HFF-Myc (cell line): ENCODE data around the gene POLR3E.
A peak's percentile ranks its signal among the peaks of the same experiment; 100 is the strongest.

Experiments used
- DNase-seq: peaks from one replicate; pipeline ENCODE4 v3.0.0-alpha.2; 2011; ENCODE audit warnings: low read depth; ENCODE audit errors: extremely low read depth
- H3K4me3 ChIP-seq: replicated peaks from 2 replicates; pipeline ENCODE4 v1.5.1; 2011; ENCODE audit warnings: low read depth, mild to moderate bottlenecking, control low read depth, low read length
- TF ChIP-seq, protein P1 (sequence below): IDR thresholded peaks from 2 replicates; pipeline ENCODE4 v1.5.1; 2012; ENCODE audit warnings: mild to moderate bottlenecking, low read depth, low read length, control low read depth; ENCODE audit errors: missing control alignments

The POLR3E gene, protein sequence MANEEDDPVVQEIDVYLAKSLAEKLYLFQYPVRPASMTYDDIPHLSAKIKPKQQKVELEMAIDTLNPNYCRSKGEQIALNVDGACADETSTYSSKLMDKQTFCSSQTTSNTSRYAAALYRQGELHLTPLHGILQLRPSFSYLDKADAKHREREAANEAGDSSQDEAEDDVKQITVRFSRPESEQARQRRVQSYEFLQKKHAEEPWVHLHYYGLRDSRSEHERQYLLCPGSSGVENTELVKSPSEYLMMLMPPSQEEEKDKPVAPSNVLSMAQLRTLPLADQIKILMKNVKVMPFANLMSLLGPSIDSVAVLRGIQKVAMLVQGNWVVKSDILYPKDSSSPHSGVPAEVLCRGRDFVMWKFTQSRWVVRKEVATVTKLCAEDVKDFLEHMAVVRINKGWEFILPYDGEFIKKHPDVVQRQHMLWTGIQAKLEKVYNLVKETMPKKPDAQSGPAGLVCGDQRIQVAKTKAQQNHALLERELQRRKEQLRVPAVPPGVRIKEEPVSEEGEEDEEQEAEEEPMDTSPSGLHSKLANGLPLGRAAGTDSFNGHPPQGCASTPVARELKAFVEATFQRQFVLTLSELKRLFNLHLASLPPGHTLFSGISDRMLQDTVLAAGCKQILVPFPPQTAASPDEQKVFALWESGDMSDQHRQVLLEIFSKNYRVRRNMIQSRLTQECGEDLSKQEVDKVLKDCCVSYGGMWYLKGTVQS

DNA sequence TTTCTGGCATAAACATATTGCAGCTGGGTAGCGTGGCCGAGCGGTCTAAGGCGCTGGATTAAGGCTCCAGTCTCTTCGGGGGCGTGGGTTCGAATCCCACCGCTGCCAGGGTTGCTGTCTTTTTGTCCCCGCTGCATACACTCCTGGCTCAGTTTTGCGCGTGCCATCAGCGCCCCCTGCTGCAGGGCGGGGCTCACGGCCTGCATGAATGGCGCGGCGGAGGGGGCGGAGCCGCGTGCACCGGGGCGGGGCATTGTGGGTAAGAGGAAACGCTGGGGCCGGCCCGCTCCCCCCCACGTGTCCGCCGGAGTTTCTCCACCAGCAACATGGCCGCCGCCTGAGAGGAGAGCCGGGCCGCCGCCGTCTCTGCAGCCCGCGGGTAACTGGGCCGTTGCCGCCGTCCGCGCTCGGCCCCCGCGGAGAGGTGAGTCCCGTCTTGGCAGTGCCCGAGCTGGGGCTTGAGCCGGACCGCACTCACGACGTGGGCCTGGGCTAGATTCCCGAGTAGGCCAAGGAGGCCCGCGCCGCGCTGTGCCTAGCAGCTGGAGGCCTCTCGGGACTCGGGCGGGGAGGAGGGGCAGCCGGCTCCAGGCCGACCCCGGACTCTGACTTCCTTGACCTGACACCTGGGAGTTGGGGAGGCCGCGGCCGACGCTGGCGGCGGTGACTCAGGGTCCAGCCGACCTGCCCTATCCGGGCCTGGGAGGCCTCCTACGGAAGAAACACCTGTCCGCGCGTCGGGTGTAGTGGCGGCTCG, at the start of gene POLR3E:
TSS of gene POLR3E (plus strand) at position 296 of the 757 bp plus-strand sequence. CDS start 5,560 bp downstream, outside the sequence.
- peak; percentile 92 for DNase-seq
- TF ChIP-seq, protein P1, sequence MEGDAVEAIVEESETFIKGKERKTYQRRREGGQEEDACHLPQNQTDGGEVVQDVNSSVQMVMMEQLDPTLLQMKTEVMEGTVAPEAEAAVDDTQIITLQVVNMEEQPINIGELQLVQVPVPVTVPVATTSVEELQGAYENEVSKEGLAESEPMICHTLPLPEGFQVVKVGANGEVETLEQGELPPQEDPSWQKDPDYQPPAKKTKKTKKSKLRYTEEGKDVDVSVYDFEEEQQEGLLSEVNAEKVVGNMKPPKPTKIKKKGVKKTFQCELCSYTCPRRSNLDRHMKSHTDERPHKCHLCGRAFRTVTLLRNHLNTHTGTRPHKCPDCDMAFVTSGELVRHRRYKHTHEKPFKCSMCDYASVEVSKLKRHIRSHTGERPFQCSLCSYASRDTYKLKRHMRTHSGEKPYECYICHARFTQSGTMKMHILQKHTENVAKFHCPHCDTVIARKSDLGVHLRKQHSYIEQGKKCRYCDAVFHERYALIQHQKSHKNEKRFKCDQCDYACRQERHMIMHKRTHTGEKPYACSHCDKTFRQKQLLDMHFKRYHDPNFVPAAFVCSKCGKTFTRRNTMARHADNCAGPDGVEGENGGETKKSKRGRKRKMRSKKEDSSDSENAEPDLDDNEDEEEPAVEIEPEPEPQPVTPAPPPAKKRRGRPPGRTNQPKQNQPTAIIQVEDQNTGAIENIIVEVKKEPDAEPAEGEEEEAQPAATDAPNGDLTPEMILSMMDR = peak; percentile 85
- H3K4me3 ChIP-seq = peak within 1 kb of the TSS; percentile 79

DNA sequence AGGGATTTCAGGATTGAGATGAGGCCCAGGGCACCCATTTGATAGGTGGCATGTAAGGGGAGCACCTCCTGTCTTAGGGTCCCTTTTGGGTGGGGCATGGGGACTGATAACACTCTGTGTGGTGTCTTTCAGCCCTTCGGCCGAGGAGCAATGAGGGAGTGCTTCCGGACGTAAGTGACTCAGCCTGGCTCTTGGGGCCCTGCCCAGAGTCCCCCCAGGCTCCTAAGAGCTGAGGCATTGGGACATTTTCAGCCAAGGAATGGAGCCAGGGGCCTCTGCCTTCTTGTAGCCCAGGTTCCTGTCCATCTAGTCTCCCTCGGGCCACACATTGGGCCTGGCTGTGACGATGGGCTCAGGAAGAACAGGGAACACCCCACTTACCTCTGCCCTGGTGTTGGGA, 46.7 kb upstream of the POLR3E start:
- no peak overlapping the region for H3K4me3 ChIP-seq
- DNase-seq = no peak
- TF ChIP-seq, protein P1 = no peak

DNA sequence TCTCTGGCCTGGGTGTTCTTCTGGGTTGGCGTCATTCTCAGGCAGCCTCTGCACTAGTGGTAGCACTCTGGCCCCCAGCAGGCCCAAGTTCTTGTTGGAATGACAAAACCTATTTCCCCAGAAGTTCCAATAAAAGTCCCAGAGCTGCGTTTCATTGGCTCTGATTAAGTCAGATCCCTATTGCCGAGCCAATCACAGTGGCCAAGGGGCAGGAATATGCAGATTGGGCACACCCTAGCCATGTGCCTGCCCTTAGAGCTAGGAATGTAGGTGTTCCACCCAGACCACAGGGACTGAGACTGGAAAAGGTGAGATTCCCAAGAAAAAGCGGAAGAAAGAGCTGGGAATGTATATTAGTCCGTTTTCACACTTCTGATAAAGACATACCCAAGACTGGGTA, 44.9 kb upstream of the POLR3E start:
- no peak for DNase-seq
- no peak overlapping the region for H3K4me3 ChIP-seq
- TF ChIP-seq, protein P1 = no peak

DNA sequence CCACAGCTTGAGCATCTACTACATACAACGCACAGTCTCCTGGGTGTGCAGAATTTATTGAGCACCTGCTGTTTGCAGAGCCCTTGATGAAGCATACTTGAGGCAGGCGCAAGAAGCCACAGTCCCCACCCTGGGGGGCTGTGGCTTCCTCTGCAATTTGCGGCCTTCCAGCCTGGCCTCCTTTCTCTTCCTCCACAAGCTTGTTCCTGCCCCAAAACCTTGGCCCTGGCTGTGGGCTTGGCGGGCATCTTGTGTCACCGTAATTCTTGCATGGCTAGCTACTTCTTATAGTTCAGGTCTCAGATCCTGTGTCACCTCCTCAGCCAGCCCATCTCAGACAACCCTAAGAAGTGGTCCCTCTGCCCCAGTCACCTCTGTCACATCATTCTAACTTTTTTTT, 43.9 kb upstream of the POLR3E start:
- TF ChIP-seq, protein P1 = no peak
- no peak for DNase-seq
- H3K4me3 ChIP-seq = no peak overlapping the region

DNA sequence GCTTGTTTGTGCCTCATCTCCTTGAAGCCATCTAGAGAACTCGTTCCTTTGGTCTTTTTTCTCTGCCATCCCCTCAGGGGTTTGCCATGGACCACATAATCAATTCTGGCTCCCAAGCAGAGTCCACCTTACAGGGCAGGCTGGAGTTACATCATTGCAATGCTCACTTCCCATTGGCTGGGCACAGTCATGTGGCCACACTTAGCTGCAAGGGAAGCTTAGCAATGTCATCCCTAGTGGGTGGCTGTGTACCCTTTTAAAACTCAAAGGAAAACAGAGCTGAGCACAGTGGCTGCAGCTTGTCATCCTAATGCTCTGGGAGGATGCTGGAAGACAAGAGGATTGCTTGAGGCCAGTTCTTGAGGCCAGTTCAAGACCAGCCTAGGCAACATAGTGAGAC, 41.9 kb upstream of the POLR3E start:
- H3K4me3 ChIP-seq = no peak overlapping the region
- no peak for DNase-seq
- TF ChIP-seq, protein P1 = no peak

DNA sequence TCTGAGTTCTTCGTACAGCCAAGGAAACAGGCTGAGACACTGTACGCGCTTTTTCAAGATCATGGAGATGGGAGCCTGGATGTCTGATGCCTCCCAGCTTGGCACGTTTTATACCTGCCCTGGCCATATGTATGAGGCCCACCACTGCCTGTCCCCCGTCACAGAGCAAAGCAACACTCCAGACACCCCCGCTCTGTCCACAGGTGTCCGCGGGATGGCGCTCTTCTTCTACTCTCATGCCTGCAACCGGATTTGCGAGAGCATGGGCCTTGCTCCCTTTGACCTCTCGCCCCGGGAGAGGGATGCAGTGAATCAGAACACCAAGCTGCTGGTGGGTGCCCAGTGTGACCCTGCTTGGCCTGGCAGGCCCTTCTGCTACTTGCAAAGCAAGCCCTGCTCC, 39.8 kb upstream of the POLR3E start:
- TF ChIP-seq, protein P1 = no peak
- DNase-seq = no peak
- H3K4me3 ChIP-seq = no peak overlapping the region
